Trophoblast cell (in vitro differentiated cells and primary cell): ENCODE measurements around the gene TECTB.

Experiments
- DNase-seq, 2 donors: peaks; one replicate each; pipeline ENCODE4 v3.0.0-alpha.2; 2016
- H2AFZ ChIP-seq: 2 replicates; pipeline ENCODE4 v1.6.1; 2013; ENCODE audit warnings: low read length, moderate library complexity, mild to moderate bottlenecking; ENCODE audit not compliant: insufficient read depth, poor library complexity
- H2AK5ac ChIP-seq: 2 replicates; pipeline ENCODE4 v1.6.1; 2013; ENCODE audit warnings: mild to moderate bottlenecking, low read length
- H2BK120ac ChIP-seq: 2 replicates; pipeline ENCODE4 v1.6.1; 2013; ENCODE audit warnings: low read length, mild to moderate bottlenecking, moderate library complexity; ENCODE audit not compliant: insufficient read depth, poor library complexity
- H2BK12ac ChIP-seq: 2 replicates; pipeline ENCODE4 v1.6.1; 2013; ENCODE audit warnings: mild to moderate bottlenecking, low read length, moderate library complexity
- H2BK5ac ChIP-seq: 2 replicates; pipeline ENCODE4 v1.6.1; 2013; ENCODE audit warnings: low read length, low read depth, moderate library complexity, mild to moderate bottlenecking; ENCODE audit not compliant: poor library complexity
- H3K14ac ChIP-seq: 2 replicates; pipeline ENCODE4 v1.6.1; 2013; ENCODE audit warnings: mild to moderate bottlenecking, low read length
- H3K18ac ChIP-seq: 2 replicates; pipeline ENCODE4 v1.6.1; 2013; ENCODE audit warnings: mild to moderate bottlenecking, low read length
- H3K23ac ChIP-seq: 2 replicates; pipeline ENCODE4 v1.6.1; 2013; ENCODE audit warnings: low read length
- H3K27ac ChIP-seq: 2 replicates; pipeline ENCODE4 v1.5.1; 2013; ENCODE audit warnings: low read depth, mild to moderate bottlenecking, inconsistent platforms, low read length, moderate library complexity
- H3K27me3 ChIP-seq: 2 replicates; pipeline ENCODE4 v1.6.1; 2013; ENCODE audit warnings: inconsistent platforms, mild to moderate bottlenecking, low read length, moderate library complexity; ENCODE audit not compliant: insufficient read depth
- H3K36me3 ChIP-seq, 2 experiments: 1 replicate in 1 of 2; 2 replicates in 1 of 2; pipeline ENCODE4 v1.6.1; 2013; ENCODE audit warnings: low read length in 2 of 2, mild to moderate bottlenecking in 2 of 2, moderate library complexity in 1 of 2; ENCODE audit not compliant: insufficient read depth in 2 of 2, control insufficient read depth in 1 of 2
- H3K4ac ChIP-seq: 2 replicates; pipeline ENCODE4 v1.6.1; 2013; ENCODE audit warnings: low read depth, mild to moderate bottlenecking, low read length, moderate library complexity
- H3K4me1 ChIP-seq, 2 experiments: 1 replicate in 1 of 2; 2 replicates in 1 of 2; pipeline ENCODE4 v1.6.1; 2013; ENCODE audit warnings: low read length in 2 of 2, mild to moderate bottlenecking in 2 of 2, moderate library complexity in 1 of 2; ENCODE audit not compliant: insufficient read depth in 2 of 2, control insufficient read depth in 1 of 2
- H3K4me2 ChIP-seq: 2 replicates; pipeline ENCODE4 v1.6.1; 2013; ENCODE audit warnings: inconsistent platforms, mild to moderate bottlenecking, low read length, moderate library complexity
- H3K4me3 ChIP-seq: 2 replicates; pipeline ENCODE4 v1.5.1; 2013; ENCODE audit warnings: mild to moderate bottlenecking, low read depth, low read length, inconsistent platforms
- H3K79me1 ChIP-seq: one replicate; pipeline ENCODE4 v1.6.1; 2013; ENCODE audit warnings: low read length
- H3K79me2 ChIP-seq: 2 replicates; pipeline ENCODE4 v1.6.1; 2013; ENCODE audit warnings: low read length, mild to moderate bottlenecking; ENCODE audit not compliant: control insufficient read depth, insufficient read depth, poor library complexity
- H3K9ac ChIP-seq: 2 replicates; pipeline ENCODE4 v1.6.1; 2013; ENCODE audit warnings: mild to moderate bottlenecking, low read length
- H3K9me3 ChIP-seq: 2 replicates; pipeline ENCODE4 v1.6.1; 2013; ENCODE audit warnings: low read depth, mild to moderate bottlenecking, control low read depth, inconsistent platforms, low read length; ENCODE audit not compliant: insufficient read depth
- H4K12ac ChIP-seq: 2 replicates; pipeline ENCODE4 v1.6.1; 2013; ENCODE audit warnings: low read depth, mild to moderate bottlenecking, low read length, moderate library complexity
- H4K8ac ChIP-seq: 2 replicates; pipeline ENCODE4 v1.6.1; 2013; ENCODE audit warnings: low read depth, mild to moderate bottlenecking, low read length, moderate library complexity
- H4K91ac ChIP-seq: one replicate; pipeline ENCODE4 v1.6.1; 2013; ENCODE audit warnings: low read depth, mild to moderate bottlenecking, low read length, moderate library complexity
- WGBS: extraction: QIAGEN DNeasy Blood & Tissue Kit; methylation state at CpG from one replicate; pipeline ENCODE4 v1.1.7; 2013; ENCODE audit warnings: missing lambda C conversion rate; ENCODE audit not compliant: insufficient read length, insufficient coverage; ENCODE audit errors: extremely low coverage; 5-methylcytosine and 5-hydroxymethylcytosine counted together

Gene TECTB

DNA sequence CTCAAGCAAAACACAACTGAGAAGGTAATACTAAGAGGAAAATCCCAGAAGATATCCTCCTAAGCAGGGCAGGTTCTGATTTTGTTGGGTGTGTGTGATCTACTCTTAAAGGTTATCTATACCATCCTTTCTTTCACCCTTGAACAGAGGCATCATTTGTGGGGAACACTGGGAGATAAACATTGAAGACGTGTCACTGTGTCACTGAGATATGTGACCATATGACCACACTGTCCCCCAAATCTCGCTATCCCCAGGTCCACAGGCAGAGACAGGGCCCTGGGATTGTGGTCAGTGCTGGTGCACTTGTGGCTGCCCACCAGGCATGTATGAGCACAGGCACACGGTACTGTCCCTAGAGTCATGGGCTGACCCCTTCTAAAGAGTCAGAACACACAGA, 30.0 kb downstream of the TECTB start:
- no peaks in the 10 kb centered on the region for H3K36me3 ChIP-seq
- no peak overlapping the region for H3K14ac ChIP-seq
- H3K18ac ChIP-seq = no peak overlapping the region
- H3K9me3 ChIP-seq = no peaks in the 10 kb centered on the region
- H2BK12ac ChIP-seq = no peak overlapping the region
- no peak overlapping the region for H2BK120ac ChIP-seq
- no peak for DNase-seq
- no peak overlapping the region for H2BK5ac ChIP-seq
- H3K79me1 ChIP-seq = no peaks in the 10 kb centered on the region
- no peaks in the 10 kb centered on the region for H3K27me3 ChIP-seq
- no peak overlapping the region for H4K8ac ChIP-seq
- H3K4me2 ChIP-seq = no peak overlapping the region
- no peak overlapping the region for H2AK5ac ChIP-seq
- no peak overlapping the region for H3K4me3 ChIP-seq
- H4K91ac ChIP-seq = no peak overlapping the region
- WGBS = no CpG with 5 or more reads among the region's 3 CpGs
- H3K9ac ChIP-seq = no peak overlapping the region
- no peak overlapping the region for H3K4ac ChIP-seq
- no peaks in the 10 kb centered on the region for H3K79me2 ChIP-seq
- no peak overlapping the region for H3K27ac ChIP-seq
- H3K23ac ChIP-seq = no peak overlapping the region
- H3K4me1 ChIP-seq = peaks cover 0 to 2% of the 10 kb centered on the region in 2 experiments
- H2AFZ ChIP-seq = no peak overlapping the region
- no peak overlapping the region for H4K12ac ChIP-seq

DNA sequence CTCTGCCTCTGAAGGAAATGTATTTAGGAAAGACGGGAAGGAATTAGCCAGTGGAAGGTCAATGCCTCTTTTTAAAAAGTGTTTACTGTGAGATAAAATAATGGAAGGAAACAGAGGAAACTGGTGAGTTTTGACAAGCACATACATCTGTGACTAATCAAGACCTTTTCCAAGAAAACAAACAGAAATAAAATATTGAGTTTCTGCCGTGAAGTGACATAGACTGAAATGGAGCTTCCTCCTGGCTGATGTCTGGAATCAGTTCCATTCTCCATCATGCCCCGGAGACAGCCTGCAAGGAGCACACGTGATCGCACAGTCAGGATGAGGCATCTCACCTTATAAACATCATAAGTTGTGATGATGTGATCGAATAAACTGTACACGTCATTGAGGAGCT, 30.7 kb downstream of the TECTB start:
- Histone ChIP-seq H3K4me1 (peaks cover 0 to 2% of the 10 kb centered on the region in 2 experiments), H3K79me1 (no peaks in the 10 kb centered on the region), H2BK120ac (no peak overlapping the region), H3K14ac (no peak overlapping the region), H2BK12ac (no peak overlapping the region), H3K23ac (no peak overlapping the region), H3K4me3 (no peak overlapping the region), H3K18ac (no peak overlapping the region), H2AK5ac (no peak overlapping the region), H3K36me3 (no peaks in the 10 kb centered on the region), H2AFZ (no peak overlapping the region), H3K9ac (no peak overlapping the region), H3K4ac (no peak overlapping the region), H3K27ac (no peak overlapping the region), H3K9me3 (no peaks in the 10 kb centered on the region), H4K8ac (no peak overlapping the region), H3K79me2 (no peaks in the 10 kb centered on the region), H2BK5ac (no peak overlapping the region), H4K91ac (no peak overlapping the region), H3K27me3 (no peaks in the 10 kb centered on the region), H4K12ac (no peak overlapping the region), H3K4me2 (no peak overlapping the region)
- no peak for DNase-seq
- no CpG with 5 or more reads among the region's 7 CpGs for WGBS

DNA sequence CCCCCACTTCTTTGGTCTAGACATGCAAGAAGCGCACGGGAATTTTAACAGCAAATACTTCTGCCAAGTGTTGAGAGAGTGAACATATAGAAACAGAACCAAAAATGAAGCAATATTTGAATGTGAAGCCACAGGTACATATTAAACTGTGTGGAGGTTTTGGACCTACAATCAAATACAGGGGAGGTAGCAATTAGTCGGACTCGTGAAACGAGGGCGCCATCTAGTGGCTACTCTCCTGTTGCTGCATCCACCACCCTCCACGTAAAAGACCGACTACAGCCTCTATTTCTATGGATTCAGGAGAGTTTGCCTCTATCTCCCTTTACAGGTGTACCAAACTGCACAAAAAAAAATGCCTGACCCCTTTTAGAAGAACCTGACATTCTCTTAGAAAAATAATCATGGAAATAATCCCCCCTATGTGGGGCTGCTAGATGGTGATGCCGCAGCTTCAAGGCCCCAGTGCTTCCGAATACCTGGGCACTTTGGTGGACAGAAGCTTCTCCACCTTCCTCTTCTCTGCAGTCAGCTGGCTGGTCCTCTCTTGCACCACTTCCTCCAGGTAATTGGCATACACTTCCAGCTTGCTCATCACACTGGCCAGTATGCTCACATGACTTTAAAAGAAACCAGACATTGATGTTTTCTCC, 31.7 kb downstream of the TECTB start:
- Histone ChIP-seq H3K9ac (no peak overlapping the region), H3K23ac (no peak overlapping the region), H2AK5ac (no peak overlapping the region), H4K12ac (no peak overlapping the region), H3K79me1 (no peaks in the 10 kb centered on the region), H2BK12ac (no peak overlapping the region), H3K27ac (no peak overlapping the region), H3K4me1 (no peaks in the 10 kb centered on the region), H3K79me2 (no peaks in the 10 kb centered on the region), H3K36me3 (no peaks in the 10 kb centered on the region), H4K8ac (no peak overlapping the region), H3K4ac (no peak overlapping the region), H4K91ac (no peak overlapping the region), H2BK120ac (no peak overlapping the region), H3K18ac (no peak overlapping the region), H3K27me3 (no peaks in the 10 kb centered on the region), H2AFZ (no peak overlapping the region), H3K4me2 (no peak overlapping the region), H2BK5ac (no peak overlapping the region), H3K4me3 (no peak overlapping the region), H3K9me3 (no peaks in the 10 kb centered on the region), H3K14ac (no peak overlapping the region)
- WGBS = no CpG with 5 or more reads among the region's 10 CpGs
- peak; percentile 76 to 92 for DNase-seq

DNA sequence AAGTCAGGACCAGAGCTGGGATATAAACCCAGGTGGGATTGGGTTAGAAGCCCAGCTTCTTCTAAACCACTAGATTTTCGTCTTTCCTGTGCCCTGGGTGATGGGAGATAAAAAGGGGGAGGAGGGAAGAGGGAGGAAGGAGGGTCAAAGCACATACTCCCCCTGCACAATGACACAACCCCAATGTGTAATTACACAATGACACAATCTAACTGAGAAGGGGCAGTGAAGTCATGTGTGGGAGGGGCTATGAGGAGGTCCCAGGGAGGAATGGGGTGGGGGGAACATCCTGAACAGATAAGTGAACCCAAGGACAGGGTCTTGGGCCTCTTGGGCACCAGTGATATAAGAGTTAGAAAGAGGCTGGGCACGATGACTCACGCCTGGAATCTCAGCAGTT, 44.5 kb downstream of the TECTB start:
- H3K27me3 ChIP-seq = no peaks in the 10 kb centered on the region
- WGBS = no CpG with 5 or more reads among the region's 3 CpGs
- no peak overlapping the region for H3K4me2 ChIP-seq
- no peak overlapping the region for H3K4ac ChIP-seq
- H3K14ac ChIP-seq = no peak overlapping the region
- H4K8ac ChIP-seq = no peak overlapping the region
- H3K9ac ChIP-seq = no peak overlapping the region
- peaks cover 0 to 5% of the 10 kb centered on the region in 2 experiments for H3K4me1 ChIP-seq
- no peaks in the 10 kb centered on the region for H3K79me2 ChIP-seq
- H3K36me3 ChIP-seq = no peaks in the 10 kb centered on the region
- no peaks in the 10 kb centered on the region for H3K79me1 ChIP-seq
- no peak overlapping the region for H2BK120ac ChIP-seq
- no peak for DNase-seq
- no peak overlapping the region for H2BK12ac ChIP-seq
- H3K4me3 ChIP-seq = no peak overlapping the region
- H3K23ac ChIP-seq = no peak overlapping the region
- H2BK5ac ChIP-seq = no peak overlapping the region
- H3K18ac ChIP-seq = no peak overlapping the region
- no peak overlapping the region for H2AK5ac ChIP-seq
- H4K12ac ChIP-seq = no peak overlapping the region
- H3K9me3 ChIP-seq = no peaks in the 10 kb centered on the region
- no peak overlapping the region for H2AFZ ChIP-seq
- H3K27ac ChIP-seq = no peak overlapping the region
- H4K91ac ChIP-seq = no peak overlapping the region
